MM.1S (cell line): ENCODE measurements around the gene DOC2A.
"Not testable (repeated sequence)": the region's sequence is repeated elsewhere in the genome, so short reads cannot be mapped to it uniquely, and the experiment has no call there.

Experiments
- CTCF ChIP-seq: fragments of 300-600 bp; sonication (generic); IDR thresholded peaks from 2 replicates; pipeline ENCODE4 v1.5.1; 2016; ENCODE audit warnings: antibody characterized with exemption, low read length, mixed read lengths
- EZH2 ChIP-seq: fragments of 300-600 bp; sonication (generic); optimal IDR thresholded peaks from 2 replicates; pipeline ENCODE3; 2017; ENCODE audit warnings: low read depth, mild to moderate bottlenecking, antibody characterized with exemption, low read length, mixed read lengths
- EZH2phosphoT487 ChIP-seq: fragments of 300-600 bp; sonication (generic); IDR thresholded peaks from 2 replicates; pipeline ENCODE4 v1.6.1; 2018; ENCODE audit warnings: antibody characterized with exemption, low read length

- TF ChIP-seq CTCF, EZH2, EZH2phosphoT487: not testable (repeated sequence)
Observed at GRCh38 chr16:29959821-29960220, 51.0 kb downstream of the DOC2A start.
